ENCODE data around the gene ANKRD55. TPM values are rescaled to one million over a fixed set of nuclear protein-coding genes. Genes with fewer than 3 reads are reported as not detected.
A peak's percentile ranks its signal among the peaks of the same experiment; 100 is the strongest.

Gene ANKRD55
- total and polyA plus RNA-seq, 2 donors (not counting 3 experiments of a cell fraction or from before 2014, with no cell fraction given): 1.4 to 2.1 TPM

DNA sequence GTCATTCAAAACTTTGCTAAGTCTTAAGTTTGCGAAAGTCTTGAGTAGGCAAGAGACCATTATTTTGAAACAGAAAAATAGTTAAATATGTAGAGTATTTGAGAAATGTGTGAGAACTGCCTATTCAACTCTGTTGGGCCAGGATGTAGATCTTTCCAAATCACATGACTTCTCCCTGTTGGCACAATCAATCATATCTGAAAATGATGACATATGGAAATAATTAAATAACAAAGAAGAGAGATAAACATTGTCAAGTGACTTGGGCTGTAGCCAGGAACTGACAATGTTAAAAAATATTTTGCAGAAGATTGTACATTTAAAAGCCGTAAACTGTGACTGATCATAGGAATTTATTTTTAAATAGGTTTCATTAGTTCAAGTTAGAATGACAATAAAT lies 133.8 kb downstream of the ANKRD55 start:
- ChIA-PET CTCF (no interaction called here), POLR2A (interaction anchor here (0.7 kb wide), 1 partner anchor 150 kb away, joined by 9 read pairs; no protein-coding TSS in a partner anchor)
- intact Hi-C loops (cut with micrococcal nuclease) (loop anchor here (1.0 to 2.0 kb wide), 2 partner anchors 23 to 41 kb away; no protein-coding TSS in a partner anchor), dilution Hi-C loops (cut with MboI; ENCODE audit: extremely low pct_ligation_motif_present, low sequenced_read_pairs) (no loop called here)
- peak; percentile 96 for DNase-seq (ENCODE audit: low read depth, low spot score)
- Histone ChIP-seq H3K4me2 (ENCODE audit: insufficient read depth, low read length) (peak overlapping the region; percentile 53), H3K27ac (ENCODE audit: insufficient read depth, low read depth, low read length) (no peak overlapping the region), H3K4me1 (ENCODE audit: control insufficient read depth, extremely low read depth, insufficient read depth, low read length) (peaks cover 26% of the 10 kb centered on the region), H3K27me3 (ENCODE audit: control insufficient read depth in 2 of 2, insufficient read depth in 2 of 2, low read length in 2 of 2) (no peaks in the 10 kb centered on the region), H3K9me1 (replicated peaks; ENCODE audit: control insufficient read depth, extremely low read depth, insufficient read depth, low read length) (no peaks in the 10 kb centered on the region), H3K9me3 (replicated peaks; ENCODE audit: control insufficient read depth, insufficient read depth, low read length) (no peaks in the 10 kb centered on the region), H2AFZ (ENCODE audit: low read depth, low read length) (no peak overlapping the region), H3K4me3 (replicated peaks in 1 of 3; ENCODE audit: insufficient read depth in 1 of 3, low read depth in 1 of 3, low read length in 3 of 3) (no peak overlapping the region), H3K79me2 (ENCODE audit: control insufficient read depth, insufficient read depth, low read length) (no peaks in the 10 kb centered on the region), H3K36me3 (ENCODE audit: control insufficient read depth in 2 of 2, extremely low read depth in 1 of 2, insufficient read depth in 2 of 2, low read length in 2 of 2) (no peaks in the 10 kb centered on the region), H4K20me1 (replicated peaks; ENCODE audit: control insufficient read depth, extremely low read depth, insufficient read depth, low read length) (no peaks in the 10 kb centered on the region), H3K9ac (replicated peaks; ENCODE audit: extremely low read depth, insufficient read depth, low read length) (no peak overlapping the region)
- peak; percentile 46 for FAIRE-seq
- TF ChIP-seq POLR2AphosphoS5 (IDR thresholded peaks at IDR 0.05; ENCODE audit: insufficient read depth, low read depth, low read length) (no peak), FOS (IDR thresholded peaks at IDR 0.05; ENCODE audit: borderline replicate concordance, insufficient read depth, low read length) (no peak), EZH2 (IDR thresholded peaks at IDR 0.05; ENCODE audit: borderline replicate concordance, low read depth, low read length, severe bottlenecking) (no peak), MYC (IDR thresholded peaks at IDR 0.05; ENCODE audit: low read depth, low read length) (no peak)
- TF ChIP-seq, protein P1, sequence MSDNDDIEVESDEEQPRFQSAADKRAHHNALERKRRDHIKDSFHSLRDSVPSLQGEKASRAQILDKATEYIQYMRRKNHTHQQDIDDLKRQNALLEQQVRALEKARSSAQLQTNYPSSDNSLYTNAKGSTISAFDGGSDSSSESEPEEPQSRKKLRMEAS (IDR thresholded peaks at IDR 0.05; ENCODE audit: insufficient read depth, insufficient read length): no peak
- TF ChIP-seq, protein P2, sequence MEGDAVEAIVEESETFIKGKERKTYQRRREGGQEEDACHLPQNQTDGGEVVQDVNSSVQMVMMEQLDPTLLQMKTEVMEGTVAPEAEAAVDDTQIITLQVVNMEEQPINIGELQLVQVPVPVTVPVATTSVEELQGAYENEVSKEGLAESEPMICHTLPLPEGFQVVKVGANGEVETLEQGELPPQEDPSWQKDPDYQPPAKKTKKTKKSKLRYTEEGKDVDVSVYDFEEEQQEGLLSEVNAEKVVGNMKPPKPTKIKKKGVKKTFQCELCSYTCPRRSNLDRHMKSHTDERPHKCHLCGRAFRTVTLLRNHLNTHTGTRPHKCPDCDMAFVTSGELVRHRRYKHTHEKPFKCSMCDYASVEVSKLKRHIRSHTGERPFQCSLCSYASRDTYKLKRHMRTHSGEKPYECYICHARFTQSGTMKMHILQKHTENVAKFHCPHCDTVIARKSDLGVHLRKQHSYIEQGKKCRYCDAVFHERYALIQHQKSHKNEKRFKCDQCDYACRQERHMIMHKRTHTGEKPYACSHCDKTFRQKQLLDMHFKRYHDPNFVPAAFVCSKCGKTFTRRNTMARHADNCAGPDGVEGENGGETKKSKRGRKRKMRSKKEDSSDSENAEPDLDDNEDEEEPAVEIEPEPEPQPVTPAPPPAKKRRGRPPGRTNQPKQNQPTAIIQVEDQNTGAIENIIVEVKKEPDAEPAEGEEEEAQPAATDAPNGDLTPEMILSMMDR (IDR thresholded peaks at IDR 0.05; ENCODE audit: extremely low read depth in 1 of 2, insufficient read depth in 1 of 2, low read depth in 1 of 2, low read length in 2 of 2): no peak
- no TSS peak for BruUV-seq (replicated peaks)

Measured in endothelial cell of umbilical vein (primary cell).